ENCODE data around the gene DHCR7. TPM values are rescaled to one million over a fixed set of nuclear protein-coding genes. Genes with fewer than 3 reads are reported as not detected.

The DHCR7 gene
- total and polyA plus RNA-seq, 9 donors: 5.7 to 18.8 (median 14.6) TPM

DNA sequence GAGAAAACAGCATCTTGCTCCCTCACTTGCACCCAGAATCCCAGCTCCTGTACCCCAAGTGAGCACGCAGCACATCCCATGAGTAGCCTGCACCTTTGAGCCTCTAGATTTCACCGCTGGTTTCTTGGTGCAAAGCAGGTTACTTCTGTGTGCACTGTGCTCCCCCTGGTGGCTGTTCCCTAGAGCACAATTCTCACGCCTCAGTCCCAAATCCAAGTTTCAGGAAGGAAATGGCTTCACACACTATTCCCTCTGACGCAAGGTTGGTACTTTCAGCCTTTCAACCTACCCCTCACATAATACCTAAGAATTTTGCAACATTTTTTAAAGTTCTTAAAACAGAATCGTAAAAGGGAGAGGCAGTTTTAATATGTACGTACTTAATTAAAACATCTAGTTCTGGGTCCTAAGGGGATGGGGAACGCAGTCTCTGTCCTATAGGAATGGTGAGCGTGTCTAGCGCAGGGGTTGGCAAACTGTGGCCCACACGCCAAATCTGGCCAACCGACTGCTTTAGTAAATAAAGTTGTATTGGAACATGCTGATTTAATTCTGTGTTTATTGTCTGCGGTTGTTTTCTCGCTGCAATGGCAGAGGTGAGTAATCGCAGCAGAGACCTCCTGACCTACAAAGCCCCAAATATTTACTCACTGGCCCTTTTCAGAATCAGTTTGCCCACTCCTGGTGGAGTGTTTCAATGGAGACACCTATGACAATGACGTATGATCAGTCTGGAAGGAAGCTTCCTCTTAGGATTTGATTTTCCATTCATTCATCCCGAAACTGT is 27.5 kb downstream of the DHCR7 start:
- WGBS (ENCODE audit: insufficient coverage): 81% methylated on average over 8 of the region's 16 CpGs
- Histone ChIP-seq H3K9me3 (replicated peaks; ENCODE audit: control insufficient read depth, low read depth, low read length) (no peaks in the 10 kb centered on the region), H3K4me3 (ENCODE audit: low read length) (no peak overlapping the region), H3K4me1 (ENCODE audit: control insufficient read depth, insufficient read depth, low read length) (peaks cover 17% of the 10 kb centered on the region), H3K27me3 (ENCODE audit: control insufficient read depth, insufficient read depth, low read length) (no peaks in the 10 kb centered on the region), H3K36me3 (ENCODE audit: control insufficient read depth, insufficient read depth, low read length) (no peaks in the 10 kb centered on the region), H3K27ac (ENCODE audit: low read length) (no peak overlapping the region)
- peak; percentile 17 for DNase-seq

- no peak overlapping the region for H3K4me3 ChIP-seq (ENCODE audit: low read length)
- no peaks in the 10 kb centered on the region for H3K36me3 ChIP-seq (ENCODE audit: control insufficient read depth, insufficient read depth, low read length)
- DNase-seq: peak; percentile 78
- 67% methylated on average over 6 of the region's 8 CpGs for WGBS (ENCODE audit: insufficient coverage)
- H3K4me1 ChIP-seq (ENCODE audit: control insufficient read depth, insufficient read depth, low read length): peaks cover 17% of the 10 kb centered on the region
- H3K27ac ChIP-seq (ENCODE audit: low read length): peak overlapping the region; percentile 38
- no peaks in the 10 kb centered on the region for H3K27me3 ChIP-seq (ENCODE audit: control insufficient read depth, insufficient read depth, low read length)
- H3K9me3 ChIP-seq (replicated peaks; ENCODE audit: control insufficient read depth, low read depth, low read length): no peaks in the 10 kb centered on the region
Measured at GRCh38 chr11:71418643-71419042, 29.6 kb downstream of the DHCR7 start.

DNA sequence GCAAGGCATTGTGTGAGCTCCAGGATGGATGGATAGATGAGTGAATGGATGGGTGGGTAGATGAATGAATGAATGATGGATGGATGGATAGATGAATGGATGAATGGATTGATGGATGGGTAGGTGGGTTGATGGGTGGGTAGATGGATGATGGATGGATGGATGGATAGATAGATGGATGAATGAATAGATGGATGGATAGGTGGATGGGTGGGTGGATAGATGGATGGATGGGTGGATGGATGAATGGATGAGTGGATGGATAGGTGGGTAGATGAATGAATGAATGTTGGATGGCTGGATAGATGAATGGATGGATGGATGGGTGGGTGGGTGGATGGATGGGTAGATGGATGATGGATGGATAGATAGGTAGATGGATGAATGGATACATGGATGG is 33.5 kb downstream of the DHCR7 start:
- Histone ChIP-seq H3K4me3 (ENCODE audit: low read length) (no peak overlapping the region), H3K27me3 (ENCODE audit: control insufficient read depth, insufficient read depth, low read length) (peaks cover 2% of the 10 kb centered on the region), H3K9me3 (replicated peaks; ENCODE audit: control insufficient read depth, low read depth, low read length) (no peaks in the 10 kb centered on the region), H3K36me3 (ENCODE audit: control insufficient read depth, insufficient read depth, low read length) (no peaks in the 10 kb centered on the region), H3K4me1 (ENCODE audit: control insufficient read depth, insufficient read depth, low read length) (peaks cover 17% of the 10 kb centered on the region), H3K27ac (ENCODE audit: low read length) (no peak overlapping the region)
- no peak for DNase-seq

GRCh38 chr11:71410363-71410966 is 37.7 kb downstream of the DHCR7 start:
- H3K36me3 ChIP-seq (ENCODE audit: control insufficient read depth, insufficient read depth, low read length): no peaks in the 10 kb centered on the region
- H3K27me3 ChIP-seq (ENCODE audit: control insufficient read depth, insufficient read depth, low read length): peaks cover 8% of the 10 kb centered on the region
- no peak overlapping the region for H3K27ac ChIP-seq (ENCODE audit: low read length)
- peaks cover 5% of the 10 kb centered on the region for H3K4me1 ChIP-seq (ENCODE audit: control insufficient read depth, insufficient read depth, low read length)
- 88% methylated on average over 6 of the region's 7 CpGs for WGBS (ENCODE audit: insufficient coverage)
- no peaks in the 10 kb centered on the region for H3K9me3 ChIP-seq (replicated peaks; ENCODE audit: control insufficient read depth, low read depth, low read length)
- no peak overlapping the region for H3K4me3 ChIP-seq (ENCODE audit: low read length)
- no peak for DNase-seq

DNA sequence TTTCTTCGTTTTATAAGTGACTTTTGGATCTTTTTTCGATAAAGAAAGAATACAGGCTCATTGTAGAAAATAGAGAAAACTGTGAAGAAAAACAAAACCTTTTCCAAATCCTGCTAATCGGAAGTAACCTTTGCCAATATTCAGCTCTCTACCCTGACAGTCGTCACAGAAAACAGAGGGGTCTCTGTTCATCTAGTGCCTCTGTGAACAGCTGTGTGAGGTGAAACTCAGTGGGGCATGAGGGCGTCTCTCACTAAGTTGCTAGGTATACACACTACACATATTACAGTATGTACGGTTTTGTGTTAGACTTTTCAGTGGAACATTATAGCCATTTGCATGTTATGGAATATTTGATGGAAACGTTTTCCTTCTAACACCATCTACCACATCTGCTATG is 39.4 kb downstream of the DHCR7 start:
- Histone ChIP-seq H3K4me3 (ENCODE audit: low read length) (no peak overlapping the region), H3K27ac (ENCODE audit: low read length) (no peak overlapping the region), H3K4me1 (ENCODE audit: control insufficient read depth, insufficient read depth, low read length) (peaks cover 5% of the 10 kb centered on the region), H3K9me3 (replicated peaks; ENCODE audit: control insufficient read depth, low read depth, low read length) (no peaks in the 10 kb centered on the region), H3K36me3 (ENCODE audit: control insufficient read depth, insufficient read depth, low read length) (no peaks in the 10 kb centered on the region), H3K27me3 (ENCODE audit: control insufficient read depth, insufficient read depth, low read length) (peaks cover 10% of the 10 kb centered on the region)
- WGBS (ENCODE audit: insufficient coverage): no CpG with 5 or more reads among the region's 7 CpGs
- no peak for DNase-seq

GRCh38 chr11:71407356-71407755 is 40.8 kb downstream of the DHCR7 start:
- WGBS (ENCODE audit: insufficient coverage): 87% methylated on average over 13 of the region's 15 CpGs
- Histone ChIP-seq H3K9me3 (replicated peaks; ENCODE audit: control insufficient read depth, low read depth, low read length) (no peaks in the 10 kb centered on the region), H3K27me3 (ENCODE audit: control insufficient read depth, insufficient read depth, low read length) (peaks cover 9% of the 10 kb centered on the region), H3K36me3 (ENCODE audit: control insufficient read depth, insufficient read depth, low read length) (no peaks in the 10 kb centered on the region), H3K4me1 (ENCODE audit: control insufficient read depth, insufficient read depth, low read length) (peaks cover 5% of the 10 kb centered on the region), H3K4me3 (ENCODE audit: low read length) (no peak overlapping the region), H3K27ac (ENCODE audit: low read length) (no peak overlapping the region)
- DNase-seq: no peak

GRCh38 chr11:71406681-71407080 is 41.5 kb downstream of the DHCR7 start:
- Histone ChIP-seq H3K36me3 (ENCODE audit: control insufficient read depth, insufficient read depth, low read length) (no peaks in the 10 kb centered on the region), H3K9me3 (replicated peaks; ENCODE audit: control insufficient read depth, low read depth, low read length) (no peaks in the 10 kb centered on the region), H3K27ac (ENCODE audit: low read length) (no peak overlapping the region), H3K27me3 (ENCODE audit: control insufficient read depth, insufficient read depth, low read length) (peaks cover 9% of the 10 kb centered on the region), H3K4me3 (ENCODE audit: low read length) (no peak overlapping the region), H3K4me1 (ENCODE audit: control insufficient read depth, insufficient read depth, low read length) (peaks cover 5% of the 10 kb centered on the region)
- DNase-seq: no peak
- 58% methylated on average over 7 of the region's 10 CpGs for WGBS (ENCODE audit: insufficient coverage)

DNA sequence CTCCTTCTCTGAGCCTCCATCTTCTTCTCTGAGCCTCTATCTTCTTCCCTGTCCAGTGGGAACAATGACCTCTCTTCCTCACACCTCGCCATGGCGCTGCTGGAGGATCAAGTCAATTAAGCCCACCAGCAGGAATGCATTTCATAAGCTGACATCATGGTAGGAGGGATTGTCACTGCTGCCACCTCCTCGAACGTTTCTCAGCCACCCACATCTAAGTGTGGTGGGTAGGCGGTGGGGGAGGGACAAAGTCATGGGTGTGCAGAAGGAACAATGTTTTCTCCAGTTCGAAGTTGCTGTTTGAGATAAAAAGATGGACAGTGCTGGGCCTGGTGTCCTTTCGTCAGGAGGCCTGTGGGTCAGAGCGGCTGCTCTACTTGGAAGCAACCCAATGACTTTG is 44.0 kb downstream of the DHCR7 start:
- H3K4me1 ChIP-seq (ENCODE audit: control insufficient read depth, insufficient read depth, low read length): peaks cover 5% of the 10 kb centered on the region
- H3K27me3 ChIP-seq (ENCODE audit: control insufficient read depth, insufficient read depth, low read length): peaks cover 9% of the 10 kb centered on the region
- DNase-seq: no peak
- H3K36me3 ChIP-seq (ENCODE audit: control insufficient read depth, insufficient read depth, low read length): no peaks in the 10 kb centered on the region
- H3K9me3 ChIP-seq (replicated peaks; ENCODE audit: control insufficient read depth, low read depth, low read length): no peaks in the 10 kb centered on the region
- no peak overlapping the region for H3K4me3 ChIP-seq (ENCODE audit: low read length)
- H3K27ac ChIP-seq (ENCODE audit: low read length): no peak overlapping the region
- WGBS (ENCODE audit: insufficient coverage): 89% methylated on average over 3 of the region's 8 CpGs

DNA sequence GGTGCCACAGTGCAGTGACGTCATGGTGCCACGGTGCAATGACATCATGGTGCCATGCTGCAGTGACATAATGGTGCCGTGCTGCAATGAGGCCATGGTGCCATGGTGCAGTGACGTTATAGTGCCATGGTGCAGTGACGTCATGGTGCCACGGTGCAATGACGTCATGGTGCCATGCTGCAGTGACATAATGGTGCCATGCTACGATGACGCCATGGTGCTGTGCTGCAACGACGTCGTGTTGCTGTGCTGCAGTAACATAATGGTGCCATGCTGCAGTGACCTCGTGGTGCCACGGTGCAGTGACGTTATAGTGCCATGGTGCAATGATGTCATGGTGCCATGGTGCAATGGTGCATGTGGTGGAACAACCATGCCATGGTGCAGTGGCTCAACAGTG is 45.3 kb downstream of the DHCR7 start:
- Histone ChIP-seq H3K9me3 (replicated peaks; ENCODE audit: control insufficient read depth, low read depth, low read length) (no peaks in the 10 kb centered on the region), H3K36me3 (ENCODE audit: control insufficient read depth, insufficient read depth, low read length) (no peaks in the 10 kb centered on the region), H3K27me3 (ENCODE audit: control insufficient read depth, insufficient read depth, low read length) (peaks cover 9% of the 10 kb centered on the region), H3K27ac (ENCODE audit: low read length) (no peak overlapping the region), H3K4me1 (ENCODE audit: control insufficient read depth, insufficient read depth, low read length) (peaks cover 5% of the 10 kb centered on the region), H3K4me3 (ENCODE audit: low read length) (no peak overlapping the region)
- DNase-seq: no peak
- 83% methylated on average over 15 of the region's 15 CpGs for WGBS (ENCODE audit: insufficient coverage)

DNA sequence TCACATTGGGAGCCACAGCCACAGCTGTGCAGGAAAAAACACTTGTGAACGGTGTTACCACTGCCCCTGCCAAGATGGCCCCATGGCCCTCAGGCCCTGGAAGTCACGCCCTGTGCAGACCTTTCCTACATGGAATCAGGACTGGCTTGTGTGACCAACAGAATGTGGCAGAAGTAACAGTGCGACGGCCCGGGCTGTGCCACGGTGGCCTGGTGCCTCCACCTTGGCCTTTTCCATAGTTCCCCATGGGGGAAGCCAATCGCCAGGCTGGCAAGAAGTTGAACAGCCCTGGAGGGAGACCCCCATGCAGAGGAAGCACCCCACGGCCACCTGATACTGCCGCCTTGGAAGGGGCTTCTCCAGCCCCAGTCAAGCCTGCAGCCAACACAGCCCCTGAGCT is 48.0 kb downstream of the DHCR7 start:
- WGBS (ENCODE audit: insufficient coverage): 87% methylated on average over 9 of the region's 9 CpGs
- H3K27me3 ChIP-seq (ENCODE audit: control insufficient read depth, insufficient read depth, low read length): peaks cover 7% of the 10 kb centered on the region

More for the DNA sequence above, 48.0 kb downstream of the DHCR7 start:
- DNase-seq: no peak
- Histone ChIP-seq H3K4me1 (ENCODE audit: control insufficient read depth, insufficient read depth, low read length) (no peaks in the 10 kb centered on the region), H3K36me3 (ENCODE audit: control insufficient read depth, insufficient read depth, low read length) (no peaks in the 10 kb centered on the region), H3K4me3 (ENCODE audit: low read length) (no peak overlapping the region), H3K9me3 (replicated peaks; ENCODE audit: control insufficient read depth, low read depth, low read length) (no peaks in the 10 kb centered on the region), H3K27ac (ENCODE audit: low read length) (no peak overlapping the region)
